ENCODE data around the gene GOLGA7B.
A peak's percentile ranks its signal among the peaks of the same experiment; 100 is the strongest.

The GOLGA7B gene

DNA sequence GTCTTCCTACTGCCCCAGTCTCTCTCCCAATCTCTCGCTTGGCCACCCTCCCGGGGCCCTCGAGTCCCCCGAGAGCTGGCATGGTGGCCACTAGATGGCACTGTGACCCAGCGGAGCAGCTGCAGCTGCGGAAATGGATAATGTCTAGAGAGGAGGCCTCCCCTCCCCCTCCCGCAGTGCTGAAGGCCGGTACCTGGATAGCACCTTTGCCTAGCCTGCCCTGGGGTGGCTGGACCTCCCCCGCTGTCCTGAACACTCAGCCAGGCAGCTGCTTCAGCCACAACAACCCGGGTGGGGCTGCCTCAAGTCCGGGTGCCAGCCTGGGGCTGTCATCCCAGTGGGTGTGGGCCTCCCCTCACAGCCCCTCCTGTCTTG is 65.2 kb downstream of the GOLGA7B start:
- Histone ChIP-seq H3K9ac (no peak overlapping the region), H3K27me3 (ENCODE audit: insufficient read depth, low read depth) (peaks cover 16% of the 10 kb centered on the region; the same call in 1 of the 2 replicates), H3K27ac (no peak overlapping the region), H4K20me1 (ENCODE audit: insufficient read depth) (no peaks in the 10 kb centered on the region), H3K4me1 (ENCODE audit: low read depth, poor library complexity, severe bottlenecking) (no peaks in the 10 kb centered on the region), H3K36me3 (ENCODE audit: insufficient read depth) (no peaks in the 10 kb centered on the region), H3K4me3 (IDR thresholded peaks at IDR 0.05; ENCODE audit: insufficient read depth, low read depth, low read length) (no peak overlapping the region), H2AFZ (ENCODE audit: low read depth) (peak overlapping the region; percentile 82; the same call in 1 of the 2 replicates), H3K4me2 (peak overlapping the region; percentile 24; the same call in 1 of the 2 replicates), H3K79me2 (ENCODE audit: insufficient read depth, low read depth) (no peaks in the 10 kb centered on the region)
- TF ChIP-seq, protein P1, sequence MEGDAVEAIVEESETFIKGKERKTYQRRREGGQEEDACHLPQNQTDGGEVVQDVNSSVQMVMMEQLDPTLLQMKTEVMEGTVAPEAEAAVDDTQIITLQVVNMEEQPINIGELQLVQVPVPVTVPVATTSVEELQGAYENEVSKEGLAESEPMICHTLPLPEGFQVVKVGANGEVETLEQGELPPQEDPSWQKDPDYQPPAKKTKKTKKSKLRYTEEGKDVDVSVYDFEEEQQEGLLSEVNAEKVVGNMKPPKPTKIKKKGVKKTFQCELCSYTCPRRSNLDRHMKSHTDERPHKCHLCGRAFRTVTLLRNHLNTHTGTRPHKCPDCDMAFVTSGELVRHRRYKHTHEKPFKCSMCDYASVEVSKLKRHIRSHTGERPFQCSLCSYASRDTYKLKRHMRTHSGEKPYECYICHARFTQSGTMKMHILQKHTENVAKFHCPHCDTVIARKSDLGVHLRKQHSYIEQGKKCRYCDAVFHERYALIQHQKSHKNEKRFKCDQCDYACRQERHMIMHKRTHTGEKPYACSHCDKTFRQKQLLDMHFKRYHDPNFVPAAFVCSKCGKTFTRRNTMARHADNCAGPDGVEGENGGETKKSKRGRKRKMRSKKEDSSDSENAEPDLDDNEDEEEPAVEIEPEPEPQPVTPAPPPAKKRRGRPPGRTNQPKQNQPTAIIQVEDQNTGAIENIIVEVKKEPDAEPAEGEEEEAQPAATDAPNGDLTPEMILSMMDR (conservative IDR thresholded peaks at IDR 0.05; ENCODE audit: low read depth, low read length), result peak; percentile 88

- Histone ChIP-seq H3K4me2 (peak overlapping the region; percentile 24; the same call in 1 of the 2 replicates), H3K4me1 (ENCODE audit: low read depth, poor library complexity, severe bottlenecking) (no peaks in the 10 kb centered on the region), H3K27ac (no peak overlapping the region), H2AFZ (ENCODE audit: low read depth) (peak overlapping the region; percentile 82; the same call in 1 of the 2 replicates), H4K20me1 (ENCODE audit: insufficient read depth) (no peaks in the 10 kb centered on the region), H3K27me3 (ENCODE audit: insufficient read depth, low read depth) (peaks cover 16% of the 10 kb centered on the region; the same call in 1 of the 2 replicates), H3K36me3 (ENCODE audit: insufficient read depth) (no peaks in the 10 kb centered on the region), H3K79me2 (ENCODE audit: insufficient read depth, low read depth) (no peaks in the 10 kb centered on the region), H3K4me3 (IDR thresholded peaks at IDR 0.05; ENCODE audit: insufficient read depth, low read depth, low read length) (no peak overlapping the region), H3K9ac (no peak overlapping the region)
- TF ChIP-seq, protein P1 (conservative IDR thresholded peaks at IDR 0.05; ENCODE audit: low read depth, low read length), result no peak
Observed at GRCh38 chr10:97915346-97916131, 65.9 kb downstream of the GOLGA7B start.

DNA sequence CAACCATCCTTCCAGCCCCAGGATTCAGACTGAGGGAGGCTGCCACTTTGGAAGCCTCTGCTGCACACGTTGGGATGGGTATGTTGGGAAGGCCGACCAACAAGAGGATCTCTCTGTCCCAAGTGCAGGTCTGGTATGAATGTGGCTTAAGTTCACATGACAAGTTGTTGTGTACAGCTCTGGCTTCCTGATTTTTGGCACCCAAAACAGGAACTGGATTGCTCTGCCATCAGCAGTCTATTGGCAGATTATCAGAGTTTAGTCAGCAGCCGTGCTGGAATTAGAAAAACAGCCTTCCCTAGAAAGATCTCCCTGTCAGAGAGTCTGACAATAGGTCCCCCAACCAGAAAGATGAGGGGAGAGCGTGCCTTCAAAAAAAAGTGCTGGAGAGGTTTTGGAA is 66.9 kb downstream of the GOLGA7B start:
- no peak overlapping the region for H3K9ac ChIP-seq
- TF ChIP-seq, protein P1 (conservative IDR thresholded peaks at IDR 0.05; ENCODE audit: low read depth, low read length), result no peak
- no peak overlapping the region for H2AFZ ChIP-seq (ENCODE audit: low read depth)
- no peak overlapping the region for H3K4me2 ChIP-seq
- no peak overlapping the region for H3K4me3 ChIP-seq (IDR thresholded peaks at IDR 0.05; ENCODE audit: insufficient read depth, low read depth, low read length)
- no peaks in the 10 kb centered on the region for H4K20me1 ChIP-seq (ENCODE audit: insufficient read depth)
- no peaks in the 10 kb centered on the region for H3K79me2 ChIP-seq (ENCODE audit: insufficient read depth, low read depth)
- H3K27ac ChIP-seq, result no peak overlapping the region
- H3K4me1 ChIP-seq (ENCODE audit: low read depth, poor library complexity, severe bottlenecking), result no peaks in the 10 kb centered on the region
- no peaks in the 10 kb centered on the region for H3K36me3 ChIP-seq (ENCODE audit: insufficient read depth)
- H3K27me3 ChIP-seq (ENCODE audit: insufficient read depth, low read depth), result peaks cover 11% of the 10 kb centered on the region; the same call in 1 of the 2 replicates

DNA sequence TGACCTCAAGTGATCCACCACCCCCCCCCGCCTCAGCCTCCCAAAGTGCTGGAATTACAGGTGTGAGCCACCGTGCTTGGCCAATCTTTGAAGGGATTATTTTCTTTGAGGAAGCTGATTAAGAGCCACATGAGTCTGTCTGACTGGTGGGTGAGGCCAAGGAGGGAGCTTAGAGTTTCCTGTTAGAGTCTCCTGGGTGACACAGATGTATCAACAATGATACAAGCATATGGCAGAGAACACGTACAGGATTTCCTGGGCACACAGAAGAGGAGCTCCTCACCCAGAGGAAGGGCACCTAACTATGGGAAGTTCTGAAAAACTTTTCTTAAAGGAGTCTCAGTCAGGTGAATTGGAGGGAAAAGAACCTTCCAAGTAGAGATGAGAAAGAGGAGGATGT is 69.4 kb downstream of the GOLGA7B start:
- Histone ChIP-seq H3K9ac (no peak overlapping the region), H3K79me2 (ENCODE audit: insufficient read depth, low read depth) (no peaks in the 10 kb centered on the region), H4K20me1 (ENCODE audit: insufficient read depth) (no peaks in the 10 kb centered on the region), H3K27me3 (ENCODE audit: insufficient read depth, low read depth) (no peaks in the 10 kb centered on the region), H2AFZ (ENCODE audit: low read depth) (no peak overlapping the region), H3K27ac (no peak overlapping the region), H3K4me2 (no peak overlapping the region), H3K4me1 (ENCODE audit: low read depth, poor library complexity, severe bottlenecking) (no peaks in the 10 kb centered on the region), H3K36me3 (ENCODE audit: insufficient read depth) (no peaks in the 10 kb centered on the region), H3K4me3 (IDR thresholded peaks at IDR 0.05; ENCODE audit: insufficient read depth, low read depth, low read length) (no peak overlapping the region)
- TF ChIP-seq, protein P1 (conservative IDR thresholded peaks at IDR 0.05; ENCODE audit: low read depth, low read length), result no peak

Data from KMS-11 (cell line).